D721Med (cell line): ENCODE measurements around the gene PVR.

ENCODE experiments used
- DNase-seq: peaks from one replicate; pipeline ENCODE4 v3.0.0; 2011; ENCODE audit warnings: low spot score; ENCODE audit not compliant: insufficient read length
- FAIRE-seq: peaks from 2 replicates; lab custom pipeline; 2011; peaks lifted over from hg19 to GRCh38; lab: Jason Lieb, UNC
- CTCF ChIP-seq: IDR thresholded peaks from 2 replicates; pipeline ENCODE4 v1.5.1; 2012; ENCODE audit warnings: mild to moderate bottlenecking, control low read depth; ENCODE audit not compliant: insufficient read depth; ENCODE audit errors: missing control alignments

PVR gene

GRCh38 chr19:44647144-44647543, 3.4 kb downstream of the PVR start:
- TF ChIP-seq CTCF: no peak
- FAIRE-seq (no peak), DNase-seq (no peak)

GRCh38 chr19:44648631-44649251, 5.0 kb downstream of the PVR start:
- FAIRE-seq (no peak), DNase-seq (no peak)
- TF ChIP-seq CTCF: no peak

GRCh38 chr19:44649578-44650145, 6.0 kb downstream of the PVR start:
- FAIRE-seq (no peak), DNase-seq (no peak)
- no peak for TF ChIP-seq CTCF

- DNase-seq (no peak), FAIRE-seq (no peak)
- TF ChIP-seq CTCF: no peak
Observed at GRCh38 chr19:44653343-44653742, 9.6 kb downstream of the PVR start.

- DNase-seq (no peak), FAIRE-seq (no peak)
- peak; percentile 27 for TF ChIP-seq CTCF
Observed at GRCh38 chr19:44653977-44654774, 10.5 kb downstream of the PVR start.

GRCh38 chr19:44657211-44657921, 13.7 kb downstream of the PVR start:
- no peak for FAIRE-seq

More at GRCh38 chr19:44657211-44657921, 13.7 kb downstream of the PVR start:
- peak; percentile 74 for DNase-seq
- TF ChIP-seq CTCF: peak; percentile 66
